ENCODE results near the gene PRKCA.

PRKCA gene

GRCh38 chr17:66547151-66547865, 244.9 kb downstream of the PRKCA start:
- DNase-seq (ENCODE audit: low spot score) = no peak

GRCh38 chr17:66548158-66548557, 245.7 kb downstream of the PRKCA start:
- no peak for DNase-seq (ENCODE audit: low spot score)

GRCh38 chr17:66548659-66549310, 246.4 kb downstream of the PRKCA start:
- DNase-seq (ENCODE audit: low spot score) = no peak

- no peak for DNase-seq (ENCODE audit: low spot score)
Measured at GRCh38 chr17:66549311-66549704, 246.9 kb downstream of the PRKCA start.

- DNase-seq (ENCODE audit: low spot score) = no peak
Measured at GRCh38 chr17:66549731-66550207, 247.4 kb downstream of the PRKCA start.

- no peak for DNase-seq (ENCODE audit: low spot score)
Measured at GRCh38 chr17:66551839-66552238, 249.4 kb downstream of the PRKCA start.

GRCh38 chr17:66552371-66552770, 250.0 kb downstream of the PRKCA start:
- DNase-seq (ENCODE audit: low spot score) = no peak

GRCh38 chr17:66555605-66556004, 253.2 kb downstream of the PRKCA start:
- no peak for DNase-seq (ENCODE audit: low spot score)

GRCh38 chr17:66557200-66557599, 254.8 kb downstream of the PRKCA start:
- DNase-seq (ENCODE audit: low spot score) = no peak

GRCh38 chr17:66557886-66558285, 255.5 kb downstream of the PRKCA start:
- no peak for DNase-seq (ENCODE audit: low spot score)

- no peak for DNase-seq (ENCODE audit: low spot score)
Measured at GRCh38 chr17:66560691-66561090, 258.3 kb downstream of the PRKCA start.

- DNase-seq (ENCODE audit: low spot score) = no peak
Measured at GRCh38 chr17:66562119-66562518, 259.7 kb downstream of the PRKCA start.

- DNase-seq (ENCODE audit: low spot score) = no peak
Measured at GRCh38 chr17:66564992-66565465, 262.6 kb downstream of the PRKCA start.

GRCh38 chr17:66567234-66568170, 265.1 kb downstream of the PRKCA start:
- peak; percentile 88 for DNase-seq (ENCODE audit: low spot score)

- DNase-seq (ENCODE audit: low spot score) = no peak
Measured at GRCh38 chr17:66569572-66569971, 267.2 kb downstream of the PRKCA start.

GRCh38 chr17:66570447-66571195, 268.2 kb downstream of the PRKCA start:
- no peak for DNase-seq (ENCODE audit: low spot score)

GRCh38 chr17:66571745-66572144, 269.3 kb downstream of the PRKCA start:
- no peak for DNase-seq (ENCODE audit: low spot score)

GRCh38 chr17:66573078-66573477, 270.7 kb downstream of the PRKCA start:
- no peak for DNase-seq (ENCODE audit: low spot score)

- no peak for DNase-seq (ENCODE audit: low spot score)
Measured at GRCh38 chr17:66574123-66574522, 271.7 kb downstream of the PRKCA start.

GRCh38 chr17:66576473-66576872, 274.1 kb downstream of the PRKCA start:
- no peak for DNase-seq (ENCODE audit: low spot score)

GRCh38 chr17:66577041-66577440, 274.6 kb downstream of the PRKCA start:
- no peak for DNase-seq (ENCODE audit: low spot score)
